Frontal cortex (tissue), 1 donor: ENCODE measurements around the gene CPA3. TPM values are rescaled to one million over a fixed set of nuclear protein-coding genes. Genes with fewer than 3 reads are reported as not detected.

Experiments used
- total RNA-seq: library from RNA; depleted of rRNA; stranded (reverse); fragments of >200 nt; gene quantifications from one replicate; pipeline ENCODE4 v1.2.3, GENCODE V29; 2014

Gene CPA3
- total RNA-seq, 1 donor from 2014 or later = not detected

Other genes with a start within 250 kb of the CPA3 start
- gene AGTR1, start 167.4 kb upstream of the CPA3 start, total RNA-seq = 0.41 TPM
- gene CPB1, start 37.5 kb upstream of the CPA3 start, total RNA-seq = not detected
- 6.9 TPM for gene GYG1, start 126.2 kb downstream of the CPA3 start, total RNA-seq
- 117 TPM for gene HLTF, start 221.2 kb downstream of the CPA3 start, total RNA-seq